GM23338 (cell line): ENCODE data around the gene STXBP5.

Source experiments
- CTCF ChIP-seq, 2 experiments: fragments of 200-600 bp in 1 of 2; sonication (generic) in 1 of 2; conservative IDR thresholded peaks; 2 replicates each; pipeline versions ENCODE4 v1.5.1 to v1.6.1; 2016 to 2017; ENCODE audit warnings: antibody characterized with exemption in 2 of 2, low read depth in 2 of 2, mild to moderate bottlenecking in 2 of 2, moderate library complexity in 1 of 2
- NANOG ChIP-seq: IDR thresholded peaks from 2 replicates; pipeline ENCODE4 v1.6.1; 2016; ENCODE audit warnings: antibody characterized with exemption, borderline replicate concordance
- POLR2AphosphoS5 ChIP-seq: IDR thresholded peaks from 2 replicates; pipeline ENCODE4 v1.6.1; 2016; ENCODE audit warnings: antibody characterized with exemption, low read depth
- REST ChIP-seq: IDR thresholded peaks from one replicate; pipeline ENCODE4 v1.6.1; 2018; ENCODE audit warnings: antibody characterized with exemption; ENCODE audit not compliant: unreplicated experiment

DNA sequence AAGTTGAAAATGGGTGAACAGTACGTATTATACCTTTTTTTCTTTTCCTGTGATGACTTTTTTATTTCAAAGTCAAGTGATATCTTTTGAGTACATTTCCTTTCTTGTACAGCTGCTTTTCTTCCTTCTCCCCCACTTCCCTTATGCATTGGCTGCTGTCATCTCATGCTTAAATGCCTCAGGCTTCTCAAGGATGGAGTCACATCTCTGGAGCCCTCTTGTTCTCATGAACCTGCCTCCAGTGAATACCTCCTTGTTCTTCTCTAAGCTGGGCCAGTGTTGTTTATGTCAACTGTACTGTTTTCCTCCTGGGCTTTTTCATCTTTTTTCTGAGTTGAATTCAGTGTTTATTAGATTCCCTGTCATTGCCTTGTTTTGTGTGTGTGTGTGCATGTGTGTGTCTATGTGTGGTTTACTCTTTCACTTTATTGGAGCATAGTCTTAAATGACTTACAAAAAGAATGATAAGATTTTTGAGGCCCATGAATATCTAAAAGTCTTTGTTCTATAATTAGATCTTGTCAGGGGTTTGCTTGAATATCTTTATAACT, 23.6 kb downstream of the STXBP5 start:
- TF ChIP-seq POLR2AphosphoS5 (no peak), NANOG (no peak), CTCF (conservative IDR thresholded peaks at IDR 0.05; ENCODE audit: low read depth in 2 of 2) (no peak), REST (no peak)
